ENCODE data around the gene HACL1. TPM values are rescaled to one million over a fixed set of nuclear protein-coding genes. Genes with fewer than 3 reads are reported as not detected.

The HACL1 gene
- total RNA-seq, 1 donor from 2014 or later = 48.6 TPM

DNA sequence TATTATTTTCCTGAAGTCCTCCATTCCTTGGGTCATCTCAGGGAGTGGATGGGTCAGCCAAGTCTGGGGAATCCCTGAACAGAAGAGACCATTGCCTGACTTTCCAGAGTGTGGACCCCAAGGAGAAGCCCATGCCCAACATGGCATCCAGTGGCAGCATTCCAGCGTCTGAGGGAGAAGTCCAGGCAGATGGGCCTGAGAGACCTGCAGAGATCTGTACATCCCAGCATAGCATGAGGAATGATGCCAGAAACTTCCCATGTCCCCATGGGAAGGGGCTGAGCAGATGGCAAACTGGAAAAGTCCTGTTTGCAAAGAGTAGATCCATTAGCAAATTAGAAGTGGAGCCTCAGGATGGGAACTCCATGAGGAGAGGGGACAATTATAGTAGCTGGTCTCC is 62.3 kb downstream of the HACL1 start:
- Mint-ChIP-seq H3K27me3 (ENCODE audit: insufficient read depth, low read depth) (no peaks in the 10 kb centered on the region), H3K4me1 (no peaks in the 10 kb centered on the region), H3K4me3 (no peak overlapping the region), H3K27ac (no peak overlapping the region), H3K36me3 (no peaks in the 10 kb centered on the region), H3K9me3 (no peaks in the 10 kb centered on the region)
- Histone ChIP-seq H4K20me1 (ENCODE audit: low read depth) (no peaks in the 10 kb centered on the region), H3K4me3 (no peak overlapping the region), H3K4me1 (no peaks in the 10 kb centered on the region), H3K79me2 (ENCODE audit: low read depth) (no peaks in the 10 kb centered on the region), H3K9ac (no peak overlapping the region), H3K9me3 (ENCODE audit: low read depth) (no peaks in the 10 kb centered on the region), H3F3A (ENCODE audit: low read depth) (no peaks in the 10 kb centered on the region), H3K36me3 (no peaks in the 10 kb centered on the region), H2AFZ (replicated peaks) (no peak overlapping the region), H3K27ac (no peak overlapping the region), H3K4me2 (no peak overlapping the region), H3K27me3 (no peaks in the 10 kb centered on the region)
- TF ChIP-seq EZH2phosphoT487 (IDR thresholded peaks at IDR 0.05) (no peak), EZH2 (IDR thresholded peaks at IDR 0.05) (no peak)
- TF ChIP-seq, protein P1, sequence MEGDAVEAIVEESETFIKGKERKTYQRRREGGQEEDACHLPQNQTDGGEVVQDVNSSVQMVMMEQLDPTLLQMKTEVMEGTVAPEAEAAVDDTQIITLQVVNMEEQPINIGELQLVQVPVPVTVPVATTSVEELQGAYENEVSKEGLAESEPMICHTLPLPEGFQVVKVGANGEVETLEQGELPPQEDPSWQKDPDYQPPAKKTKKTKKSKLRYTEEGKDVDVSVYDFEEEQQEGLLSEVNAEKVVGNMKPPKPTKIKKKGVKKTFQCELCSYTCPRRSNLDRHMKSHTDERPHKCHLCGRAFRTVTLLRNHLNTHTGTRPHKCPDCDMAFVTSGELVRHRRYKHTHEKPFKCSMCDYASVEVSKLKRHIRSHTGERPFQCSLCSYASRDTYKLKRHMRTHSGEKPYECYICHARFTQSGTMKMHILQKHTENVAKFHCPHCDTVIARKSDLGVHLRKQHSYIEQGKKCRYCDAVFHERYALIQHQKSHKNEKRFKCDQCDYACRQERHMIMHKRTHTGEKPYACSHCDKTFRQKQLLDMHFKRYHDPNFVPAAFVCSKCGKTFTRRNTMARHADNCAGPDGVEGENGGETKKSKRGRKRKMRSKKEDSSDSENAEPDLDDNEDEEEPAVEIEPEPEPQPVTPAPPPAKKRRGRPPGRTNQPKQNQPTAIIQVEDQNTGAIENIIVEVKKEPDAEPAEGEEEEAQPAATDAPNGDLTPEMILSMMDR (IDR thresholded peaks at IDR 0.05) = no peak
- no peak for DNase-seq (ENCODE audit: low spot score)

DNA sequence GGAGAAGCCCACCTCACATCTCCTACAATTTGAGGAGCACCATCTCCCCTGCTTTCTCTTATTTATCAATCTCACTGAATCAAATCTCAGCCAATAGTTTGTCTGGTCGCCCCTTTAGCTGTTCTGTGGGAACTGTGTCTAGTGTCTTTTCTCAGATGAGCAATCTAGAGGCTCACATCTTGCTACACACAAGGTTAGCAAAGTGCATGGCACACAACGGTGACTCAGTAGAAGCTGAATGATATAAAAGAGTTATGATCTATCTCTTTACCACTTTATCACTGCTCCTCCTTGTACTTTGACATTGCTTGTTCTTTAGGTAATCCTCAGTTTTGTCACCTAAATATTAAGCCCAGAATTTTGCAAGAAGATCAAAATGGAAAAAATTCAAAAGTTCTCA is 63.0 kb downstream of the HACL1 start:
- Histone ChIP-seq H4K20me1 (ENCODE audit: low read depth) (no peaks in the 10 kb centered on the region), H3K4me1 (no peaks in the 10 kb centered on the region), H3K27ac (no peak overlapping the region), H3K4me3 (no peak overlapping the region), H3K27me3 (no peaks in the 10 kb centered on the region), H2AFZ (replicated peaks) (no peak overlapping the region), H3K9me3 (ENCODE audit: low read depth) (no peaks in the 10 kb centered on the region), H3K36me3 (no peaks in the 10 kb centered on the region), H3K9ac (no peak overlapping the region), H3K4me2 (no peak overlapping the region), H3F3A (ENCODE audit: low read depth) (no peaks in the 10 kb centered on the region), H3K79me2 (ENCODE audit: low read depth) (no peaks in the 10 kb centered on the region)
- H3K36me3 Mint-ChIP-seq = no peaks in the 10 kb centered on the region
- H3K4me1 Mint-ChIP-seq = no peaks in the 10 kb centered on the region
- TF ChIP-seq EZH2 (IDR thresholded peaks at IDR 0.05) = no peak
- TF ChIP-seq, protein P1 (IDR thresholded peaks at IDR 0.05) = no peak
- no peak for TF ChIP-seq EZH2phosphoT487 (IDR thresholded peaks at IDR 0.05)
- H3K9me3 Mint-ChIP-seq = no peaks in the 10 kb centered on the region
- H3K27me3 Mint-ChIP-seq (ENCODE audit: insufficient read depth, low read depth) = no peaks in the 10 kb centered on the region
- no peak overlapping the region for H3K4me3 Mint-ChIP-seq
- no peak for DNase-seq (ENCODE audit: low spot score)
- H3K27ac Mint-ChIP-seq = no peak overlapping the region

- no peaks in the 10 kb centered on the region for H3K27me3 ChIP-seq
Observed at GRCh38 chr3:15536856-15537255, 64.5 kb downstream of the HACL1 start.

More at GRCh38 chr3:15536856-15537255, 64.5 kb downstream of the HACL1 start:
- Histone ChIP-seq H3K9ac (no peak overlapping the region), H3F3A (ENCODE audit: low read depth) (no peaks in the 10 kb centered on the region), H3K4me3 (no peak overlapping the region), H3K79me2 (ENCODE audit: low read depth) (no peaks in the 10 kb centered on the region), H2AFZ (replicated peaks) (no peak overlapping the region), H3K4me1 (no peaks in the 10 kb centered on the region), H3K27ac (no peak overlapping the region), H4K20me1 (ENCODE audit: low read depth) (no peaks in the 10 kb centered on the region), H3K9me3 (ENCODE audit: low read depth) (no peaks in the 10 kb centered on the region), H3K4me2 (no peak overlapping the region), H3K36me3 (no peaks in the 10 kb centered on the region)
- no peaks in the 10 kb centered on the region for H3K9me3 Mint-ChIP-seq
- peaks cover 2% of the 10 kb centered on the region for H3K27me3 Mint-ChIP-seq (ENCODE audit: insufficient read depth, low read depth)
- TF ChIP-seq, protein P1 (IDR thresholded peaks at IDR 0.05) = no peak
- TF ChIP-seq EZH2 (IDR thresholded peaks at IDR 0.05) = no peak
- no peak for TF ChIP-seq EZH2phosphoT487 (IDR thresholded peaks at IDR 0.05)
- no peaks in the 10 kb centered on the region for H3K36me3 Mint-ChIP-seq
- no peak overlapping the region for H3K4me3 Mint-ChIP-seq
- no peaks in the 10 kb centered on the region for H3K4me1 Mint-ChIP-seq
- H3K27ac Mint-ChIP-seq = no peak overlapping the region
- no peak for DNase-seq (ENCODE audit: low spot score)
